Transverse colon (tissue), 4 donors: ENCODE measurements around the gene CARS2. TPM values are rescaled to one million over a fixed set of nuclear protein-coding genes. Genes with fewer than 3 reads are reported as not detected.
"Not testable (repeated sequence)": the region's sequence is repeated elsewhere in the genome, so short reads cannot be mapped to it uniquely, and the experiment has no call there.

Experiments
- DNase-seq: peaks from one replicate; pipeline ENCODE4 v3.0.0-alpha.2; 2019
- H3K27ac ChIP-seq, 4 donors: fragments of 200-600 bp; sonication (generic); 2 replicates each; pipeline ENCODE4 v1.5.1; 2016 to 2018; ENCODE audit warnings: inconsistent platforms in 4 of 4
- H3K27me3 ChIP-seq: fragments of 200-600 bp; sonication (generic); 2 replicates; pipeline ENCODE4 v1.5.1; 2017; ENCODE audit warnings: inconsistent platforms
- H3K36me3 ChIP-seq, 4 donors: fragments of 200-600 bp; sonication (generic); 2 replicates each; pipeline ENCODE4 v1.5.1; 2017 to 2019; ENCODE audit warnings: inconsistent platforms in 4 of 4
- H3K4me1 ChIP-seq, 4 donors: fragments of 200-600 bp; sonication (generic); 2 replicates each; pipeline ENCODE4 v1.5.1; 2017 to 2020; ENCODE audit warnings: inconsistent platforms in 4 of 4
- H3K4me3 ChIP-seq, 4 donors: fragments of 200-600 bp; sonication (generic); 1 replicate in 1 of 4; 2 replicates in 3 of 4; pipeline versions ENCODE4 v1.5.1 to v1.6.1; 2017 to 2019; ENCODE audit warnings: inconsistent platforms in 4 of 4
- H3K9me3 ChIP-seq, 2 donors: fragments of 200-600 bp; sonication (generic); 2 replicates each; pipeline ENCODE4 v1.5.1; 2017 to 2019; ENCODE audit warnings: inconsistent platforms in 2 of 2
- EP300 ChIP-seq: sonication (generic); formaldehyde crosslinking; IDR thresholded peaks from one replicate; pipeline ENCODE4 v1.6.1; 2017; ENCODE audit warnings: antibody characterized with exemption, low read depth
- POLR2A ChIP-seq: fragments of 450-650 bp; IDR thresholded peaks from one replicate; pipeline ENCODE4 v1.6.1; 2016; ENCODE audit warnings: antibody characterized with exemption, mild to moderate bottlenecking, moderate library complexity
- POLR2AphosphoS5 ChIP-seq, 3 donors: sonication (generic); formaldehyde crosslinking; IDR thresholded peaks; one replicate each; pipeline ENCODE4 v1.6.1; 2016; ENCODE audit warnings: antibody characterized with exemption in 3 of 3
- WGBS, 2 donors: methylation state at CpG; one replicate each; pipeline ENCODE4 v1.1.5; 2018; ENCODE audit warnings: low coverage in 1 of 2; 5-methylcytosine and 5-hydroxymethylcytosine counted together
- in situ Hi-C, 4 donors: fragments of 200-750 bp; cut with MboI; loops; one replicate each; pipeline versions ENCODE4 v1.15.0 to v1.15.1; 2017; ENCODE audit warnings: low sequenced_read_pairs in 3 of 4, low pct_ligation_motif_present in 1 of 4, low pct_unique_long_range_greater_than_20kb in 1 of 4
- intact Hi-C: fragments of 100-400 bp; cut with DNase I; formaldehyde crosslinking; loops from one replicate; pipeline ENCODE4 v1.15.1; 2023; ENCODE audit warnings: low total_unique reads
- total RNA-seq, 4 donors: library from RNA; depleted of rRNA; stranded (reverse); fragments of >200 nt; gene quantifications; one replicate each; pipeline ENCODE4 v1.1.0, GENCODE V29; 2016
- TF ChIP-seq, protein P1 (sequence below), 5 experiments: fragments of 200-600 bp in 3 of 5; fragments of 450-650 bp in 2 of 5; sonication (generic) in 3 of 5; IDR thresholded peaks; 1 replicate in 2 of 5; 2 replicates in 3 of 5; pipeline ENCODE4 v1.5.1; 2016 to 2017; ENCODE audit warnings: antibody characterized with exemption in 5 of 5, inconsistent platforms in 3 of 5, mild to moderate bottlenecking in 2 of 5, moderate library complexity in 1 of 5

The CARS2 gene
- total RNA-seq, 4 donors from 2014 or later = 35.2 to 152 (median 56.2) TPM

DNA sequence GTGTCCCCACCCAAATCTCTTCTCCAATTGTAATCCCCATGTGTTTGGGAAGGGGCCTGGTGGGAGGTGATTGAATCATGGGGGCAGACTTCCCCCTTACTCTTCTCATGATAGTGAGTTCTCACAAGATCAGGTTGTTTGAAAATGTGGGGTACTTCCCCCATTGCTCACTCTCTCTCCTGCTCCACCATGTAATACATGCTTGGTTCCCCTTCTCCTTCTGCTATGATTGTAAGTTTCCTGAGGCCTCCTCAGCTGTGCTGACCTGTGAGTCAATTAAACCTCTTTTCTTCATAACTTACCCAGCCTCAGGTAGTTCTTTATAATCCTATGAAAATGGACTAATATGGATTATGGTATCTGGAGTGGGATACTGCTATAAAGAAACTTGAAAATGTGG lies 31.6 kb upstream of the CARS2 start:
- intact Hi-C loops = no loop called here

DNA sequence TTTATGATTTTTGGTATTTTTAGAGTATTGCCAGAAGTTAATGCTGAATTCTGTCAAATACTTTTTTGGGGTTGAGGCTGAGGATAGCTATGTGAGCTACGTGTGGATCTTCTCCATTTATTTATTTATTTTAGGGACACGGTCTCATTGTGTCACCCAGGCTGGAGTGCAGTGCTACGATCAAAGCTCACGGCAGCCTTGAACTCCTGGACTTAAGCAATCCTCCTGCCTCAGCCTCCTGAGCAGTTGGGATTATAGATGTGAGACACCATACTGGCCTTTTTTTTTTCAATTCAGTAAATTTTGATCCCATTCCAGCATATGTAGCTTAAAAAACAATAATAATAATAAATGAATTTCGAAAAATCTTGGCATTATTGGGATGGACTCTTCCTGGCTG lies 28.6 kb upstream of the CARS2 start:
- Histone ChIP-seq H3K27ac (no peak overlapping the region), H3K4me3 (no peak overlapping the region), H3K27me3 (no peaks in the 10 kb centered on the region), H3K9me3 (no peaks in the 10 kb centered on the region), H3K4me1 (no peaks in the 10 kb centered on the region), H3K36me3 (no peaks in the 10 kb centered on the region)
- no peak for TF ChIP-seq EP300
- no peak for TF ChIP-seq POLR2AphosphoS5 (IDR thresholded peaks at IDR 0.05)
- no peak for TF ChIP-seq POLR2A
- TF ChIP-seq, protein P1, sequence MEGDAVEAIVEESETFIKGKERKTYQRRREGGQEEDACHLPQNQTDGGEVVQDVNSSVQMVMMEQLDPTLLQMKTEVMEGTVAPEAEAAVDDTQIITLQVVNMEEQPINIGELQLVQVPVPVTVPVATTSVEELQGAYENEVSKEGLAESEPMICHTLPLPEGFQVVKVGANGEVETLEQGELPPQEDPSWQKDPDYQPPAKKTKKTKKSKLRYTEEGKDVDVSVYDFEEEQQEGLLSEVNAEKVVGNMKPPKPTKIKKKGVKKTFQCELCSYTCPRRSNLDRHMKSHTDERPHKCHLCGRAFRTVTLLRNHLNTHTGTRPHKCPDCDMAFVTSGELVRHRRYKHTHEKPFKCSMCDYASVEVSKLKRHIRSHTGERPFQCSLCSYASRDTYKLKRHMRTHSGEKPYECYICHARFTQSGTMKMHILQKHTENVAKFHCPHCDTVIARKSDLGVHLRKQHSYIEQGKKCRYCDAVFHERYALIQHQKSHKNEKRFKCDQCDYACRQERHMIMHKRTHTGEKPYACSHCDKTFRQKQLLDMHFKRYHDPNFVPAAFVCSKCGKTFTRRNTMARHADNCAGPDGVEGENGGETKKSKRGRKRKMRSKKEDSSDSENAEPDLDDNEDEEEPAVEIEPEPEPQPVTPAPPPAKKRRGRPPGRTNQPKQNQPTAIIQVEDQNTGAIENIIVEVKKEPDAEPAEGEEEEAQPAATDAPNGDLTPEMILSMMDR (IDR thresholded peaks at IDR 0.05) = no peak
- no peak for DNase-seq
- WGBS, 2 donors = 88 to 89% methylated on average over 5 of the region's 5 CpGs
- intact Hi-C loops = no loop called here
- in situ Hi-C loops = no loop called here

More for the DNA sequence above, 31.6 kb upstream of the CARS2 start:
- H3K27ac ChIP-seq = no peak overlapping the region
- no peak for DNase-seq
- no peaks in the 10 kb centered on the region for H3K36me3 ChIP-seq
- no peak for TF ChIP-seq EP300
- TF ChIP-seq, protein P1 (IDR thresholded peaks at IDR 0.05) = no peak
- no peak for TF ChIP-seq POLR2AphosphoS5 (IDR thresholded peaks at IDR 0.05)
- no peak for TF ChIP-seq POLR2A
- in situ Hi-C loops = no loop called here
- H3K27me3 ChIP-seq = no peaks in the 10 kb centered on the region
- H3K4me1 ChIP-seq = no peaks in the 10 kb centered on the region
- no peak overlapping the region for H3K4me3 ChIP-seq
- no peaks in the 10 kb centered on the region for H3K9me3 ChIP-seq

DNA sequence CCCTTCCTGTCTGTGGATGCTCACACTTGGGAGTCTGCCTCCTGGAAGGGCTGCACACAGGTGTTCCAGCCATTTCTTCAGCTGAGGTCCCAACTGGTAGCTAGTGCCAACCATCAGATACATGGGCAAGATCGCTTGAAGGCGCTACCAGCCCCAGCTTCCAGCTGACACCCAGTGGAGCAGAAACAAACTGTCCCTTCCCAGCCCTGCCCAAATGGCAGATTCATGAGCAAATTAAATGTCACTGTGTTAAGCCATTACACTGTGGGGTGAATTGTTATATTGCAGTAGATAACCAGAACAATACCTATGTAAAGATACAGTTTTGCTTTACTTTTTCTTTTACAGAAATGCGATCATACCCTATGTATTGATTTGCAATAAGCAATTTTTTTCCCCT lies 25.2 kb upstream of the CARS2 start:
- no peak overlapping the region for H3K27ac ChIP-seq
- intact Hi-C loops (no loop called here), in situ Hi-C loops (no loop called here)
- no peaks in the 10 kb centered on the region for H3K36me3 ChIP-seq
- no peaks in the 10 kb centered on the region for H3K9me3 ChIP-seq
- H3K4me1 ChIP-seq = no peaks in the 10 kb centered on the region
- 68 to 75% methylated on average over 1 to 3 of the region's 3 CpGs for WGBS, 2 donors
- H3K4me3 ChIP-seq = no peak overlapping the region
- peak; percentile 45 for DNase-seq
- H3K27me3 ChIP-seq = no peaks in the 10 kb centered on the region
- TF ChIP-seq, protein P1 (IDR thresholded peaks at IDR 0.05) = no peak
- TF ChIP-seq EP300 (no peak), POLR2AphosphoS5 (IDR thresholded peaks at IDR 0.05) (no peak), POLR2A (no peak)

DNA sequence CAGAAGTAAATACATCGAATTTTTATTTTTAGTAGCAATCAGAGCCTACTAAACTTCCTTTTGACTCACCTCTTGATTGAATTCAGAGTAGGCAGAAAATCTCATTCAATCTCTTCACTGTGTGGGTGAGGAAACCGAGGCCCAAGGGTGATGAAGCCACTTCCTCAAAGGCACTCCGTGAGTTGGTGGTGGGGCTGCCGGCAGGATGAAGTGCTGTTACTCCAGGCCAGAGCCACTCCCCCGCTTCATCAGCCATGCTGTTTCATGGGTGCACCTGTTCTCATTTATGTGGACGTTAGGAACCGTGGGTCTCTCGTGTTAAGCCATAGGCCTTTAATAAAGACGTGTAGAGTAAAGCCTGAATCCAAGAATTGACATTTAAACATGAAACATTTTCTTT lies 20.8 kb upstream of the CARS2 start:
- intact Hi-C loops = no loop called here
- TF ChIP-seq EP300 = no peak
- no peak for TF ChIP-seq POLR2A
- no peak for TF ChIP-seq POLR2AphosphoS5 (IDR thresholded peaks at IDR 0.05)
- TF ChIP-seq, protein P1 (IDR thresholded peaks at IDR 0.05) = no peak
- 70 to 78% methylated on average over 5 to 9 of the region's 9 CpGs for WGBS, 2 donors
- H3K4me3 ChIP-seq = no peak overlapping the region
- H3K27ac ChIP-seq = no peak overlapping the region
- in situ Hi-C loops = no loop called here
- no peaks in the 10 kb centered on the region for H3K9me3 ChIP-seq
- H3K36me3 ChIP-seq = peaks cover 0 to under 1% (median 0%) of the 10 kb centered on the region in 4 donors
- DNase-seq = peak; percentile 34
- no peaks in the 10 kb centered on the region for H3K4me1 ChIP-seq
- no peaks in the 10 kb centered on the region for H3K27me3 ChIP-seq

DNA sequence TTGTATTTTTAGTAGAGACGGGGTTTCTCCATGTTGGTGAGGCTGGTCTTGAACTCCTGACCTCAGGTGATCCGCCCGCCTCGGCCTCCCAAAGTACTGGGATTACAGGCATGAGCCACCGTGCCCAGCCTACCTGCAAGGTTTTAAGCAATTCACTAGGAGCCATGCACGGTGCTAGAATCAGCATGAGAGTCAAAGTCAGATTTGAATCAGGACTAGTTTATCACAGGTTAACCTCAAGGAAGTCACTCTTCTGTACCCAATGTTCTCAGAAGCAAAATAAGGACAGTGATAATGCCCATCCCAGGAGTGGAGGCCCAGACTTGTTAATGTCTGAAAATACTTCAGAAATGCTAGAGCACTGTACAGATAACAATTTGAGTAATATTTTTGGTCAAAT lies 20.2 kb upstream of the CARS2 start:
- intact Hi-C loops, DNase-seq, H3K9me3 ChIP-seq, H3K4me1 ChIP-seq, H3K27ac ChIP-seq, in situ Hi-C loops, H3K36me3 ChIP-seq, H3K27me3 ChIP-seq, H3K4me3 ChIP-seq: not testable (repeated sequence)
- 80 to 93% methylated on average over 1 to 6 of the region's 6 CpGs for WGBS, 2 donors
